Common myeloid progenitor, CD34-positive (primary cell): ENCODE measurements around the gene PDE6B.
"Not testable (repeated sequence)": the region's sequence is repeated elsewhere in the genome, so short reads cannot be mapped to it uniquely, and the experiment has no call there.

Source experiments
- CTCF ChIA-PET: fragments of 350-600 bp; sonication (Branson Sonifier 250); formaldehyde crosslinking; loops from one replicate; lab custom pipeline; 2021; ENCODE audit warnings: antibody characterized with exemption; lab: Charles Lee
- POLR2A ChIA-PET: fragments of 350-600 bp; sonication (Branson Sonifier 250); formaldehyde crosslinking; loops from one replicate; lab custom pipeline; 2021; ENCODE audit warnings: antibody characterized with exemption; lab: Charles Lee
- DNase-seq, 3 donors: peaks; one replicate each; pipeline versions ENCODE4 v3.0.0 to v3.0.0-alpha.2; 2013
- H3K27ac ChIP-seq, 2 experiments: 1 replicate in 1 of 2; 2 replicates in 1 of 2; pipeline ENCODE4 v1.7.0; 2013; ENCODE audit warnings: inconsistent platforms in 2 of 2, low read length in 2 of 2, mild to moderate bottlenecking in 2 of 2, low read depth in 1 of 2, moderate library complexity in 1 of 2; ENCODE audit not compliant: severe bottlenecking in 2 of 2, insufficient read depth in 1 of 2, poor library complexity in 1 of 2
- H3K27me3 ChIP-seq, 5 experiments: replicated peaks in 2 of 5; 1 replicate in 3 of 5; 2 replicates in 2 of 5; pipeline versions ENCODE4 v1.6.1 to v1.7.0; 2013; ENCODE audit warnings: low read length in 4 of 5, mild to moderate bottlenecking in 2 of 5, moderate library complexity in 2 of 5, inconsistent platforms in 1 of 5; ENCODE audit not compliant: insufficient read depth in 5 of 5, control insufficient read depth in 4 of 5
- H3K36me3 ChIP-seq, 4 experiments: 1 replicate in 2 of 4; 2 replicates in 2 of 4; pipeline versions ENCODE4 v1.6.1 to v1.7.0; 2013; ENCODE audit warnings: low read length in 3 of 4, control low read depth in 1 of 4, mild to moderate bottlenecking in 1 of 4; ENCODE audit not compliant: control insufficient read depth in 4 of 4, insufficient read depth in 4 of 4
- H3K4me1 ChIP-seq, 4 experiments: 1 replicate in 3 of 4; 2 replicates in 1 of 4; pipeline versions ENCODE4 v1.6.1 to v1.7.1; 2013; ENCODE audit warnings: low read length in 3 of 4, mild to moderate bottlenecking in 3 of 4, control low read depth in 1 of 4, inconsistent platforms in 1 of 4, moderate library complexity in 1 of 4; ENCODE audit not compliant: control insufficient read depth in 4 of 4, insufficient read depth in 4 of 4; ENCODE audit errors: control extremely low read depth in 1 of 4
- H3K4me3 ChIP-seq, 7 experiments: 1 replicate in 4 of 7; 2 replicates in 3 of 7; pipeline versions ENCODE4 v1.5.1 to v1.7.0; 2013; ENCODE audit warnings: mild to moderate bottlenecking in 7 of 7, low read length in 6 of 7, moderate library complexity in 6 of 7, inconsistent platforms in 2 of 7, low read depth in 2 of 7, control low read depth in 1 of 7; ENCODE audit not compliant: insufficient read depth in 4 of 7, control insufficient read depth in 1 of 7; ENCODE audit errors: extremely low read depth in 1 of 7
- H3K9me3 ChIP-seq, 5 experiments: 1 replicate in 4 of 5; 2 replicates in 1 of 5; pipeline versions ENCODE4 v1.6.1 to v1.7.1; 2013; ENCODE audit warnings: low read length in 4 of 5, mild to moderate bottlenecking in 2 of 5, inconsistent platforms in 1 of 5, low read depth in 1 of 5, moderate library complexity in 1 of 5; ENCODE audit not compliant: control insufficient read depth in 4 of 5, insufficient read depth in 2 of 5; ENCODE audit errors: control extremely low read depth in 1 of 5
- WGBS: methylation state at CpG from one replicate; pipeline ENCODE4 v1.1.5; 2013; ENCODE audit not compliant: insufficient coverage; 5-methylcytosine and 5-hydroxymethylcytosine counted together

Gene PDE6B

GRCh38 chr4:704971-705277, 79.6 kb downstream of the PDE6B start:
- POLR2A ChIA-PET, result no interaction called here
- Histone ChIP-seq H3K4me1 (peaks cover 2 to 26% (median 12%) of the 10 kb centered on the region in 4 experiments), H3K36me3 (peaks cover 0 to 5% (median 4%) of the 10 kb centered on the region in 4 experiments), H3K27me3 (no peaks in the 10 kb centered on the region), H3K4me3 (peak overlapping the region in 5 of 7 experiments; percentile 11 to 89 (median 75)), H3K9me3 (no peaks in the 10 kb centered on the region), H3K27ac (no peak overlapping the region)
- DNase-seq, result no peak
- 100% methylated on average over 1 of the region's 1 CpG for WGBS
- CTCF ChIA-PET, result no interaction called here

GRCh38 chr4:705278-706082, 80.1 kb downstream of the PDE6B start, which contains the start of gene PCGF3:
PCGF3 (plus strand) TSS chr4:705832; CDS start chr4:733681, 27,849 bp downstream.
- POLR2A ChIA-PET, result no interaction called here
- CTCF ChIA-PET, result no interaction called here
- Histone ChIP-seq H3K9me3 (no peaks in the 10 kb centered on the region), H3K4me1 (peaks cover 2 to 26% (median 11%) of the 10 kb centered on the region in 4 experiments), H3K36me3 (peaks cover 4 to 10% (median 7%) of the 10 kb centered on the region in 4 experiments), H3K27me3 (no peaks in the 10 kb centered on the region), H3K4me3 (peak within 1 kb of the TSS; percentile 73 to 91 (median 86)), H3K27ac (peak within 1 kb of the TSS; percentile 92 to 97)
- 3% methylated on average over 63 of the region's 82 CpGs for WGBS
- DNase-seq, result peak; percentile 91 to 95 (median 95)

- Histone ChIP-seq H3K36me3 (peaks cover 7 to 16% (median 8%) of the 10 kb centered on the region in 4 experiments), H3K4me3 (peak overlapping the region; percentile 73 to 91 (median 86)), H3K27ac (peak overlapping the region; percentile 92 to 97), H3K4me1 (peaks cover 2 to 26% (median 11%) of the 10 kb centered on the region in 4 experiments)
- WGBS, result 4% methylated on average over 18 of the region's 21 CpGs
- CTCF ChIA-PET, H3K27me3 ChIP-seq, DNase-seq, POLR2A ChIA-PET, H3K9me3 ChIP-seq: not testable (repeated sequence)
These were observed 80.8 kb downstream of the PDE6B start for GRCh38 chr4:706083-706633.

GRCh38 chr4:706834-707598, 81.6 kb downstream of the PDE6B start:
- no peaks in the 10 kb centered on the region for H3K9me3 ChIP-seq
- H3K4me1 ChIP-seq, result peaks cover 2 to 26% (median 11%) of the 10 kb centered on the region in 4 experiments
- no peak for DNase-seq
- H3K4me3 ChIP-seq, result peak overlapping the region; percentile 27 to 89 (median 53)
- 83% methylated on average over 7 of the region's 21 CpGs for WGBS
- peaks cover 7 to 16% (median 8%) of the 10 kb centered on the region in 4 experiments for H3K36me3 ChIP-seq
- peak overlapping the region; percentile 92 to 97 for H3K27ac ChIP-seq
- ChIA-PET POLR2A (no interaction called here), CTCF (no interaction called here)
- no peaks in the 10 kb centered on the region for H3K27me3 ChIP-seq

GRCh38 chr4:707929-708630, 82.7 kb downstream of the PDE6B start:
- H3K9me3 ChIP-seq, result no peaks in the 10 kb centered on the region
- WGBS, result 88% methylated on average over 10 of the region's 11 CpGs
- peaks cover 7 to 16% (median 8%) of the 10 kb centered on the region in 4 experiments for H3K36me3 ChIP-seq
- ChIA-PET POLR2A (no interaction called here), CTCF (no interaction called here)
- no peaks in the 10 kb centered on the region for H3K27me3 ChIP-seq
- H3K4me1 ChIP-seq, result peaks cover 2 to 26% (median 11%) of the 10 kb centered on the region in 4 experiments
- peak overlapping the region in 1 of 2 experiments; percentile 29 for H3K27ac ChIP-seq
- H3K4me3 ChIP-seq, result peak overlapping the region in 1 of 7 experiments; percentile 16
- DNase-seq, result no peak

- no peak for DNase-seq
- POLR2A ChIA-PET, result no interaction called here
- Histone ChIP-seq H3K27me3 (no peaks in the 10 kb centered on the region), H3K36me3 (peaks cover 7 to 16% (median 8%) of the 10 kb centered on the region in 4 experiments), H3K27ac (peak overlapping the region in 1 of 2 experiments; percentile 29), H3K9me3 (no peaks in the 10 kb centered on the region), H3K4me1 (peaks cover 2 to 26% (median 11%) of the 10 kb centered on the region in 4 experiments), H3K4me3 (no peak overlapping the region)
- WGBS, result 100% methylated on average over 1 of the region's 6 CpGs
- CTCF ChIA-PET, result interaction anchor here (0.6 kb wide), 1 partner anchor 355 kb away, joined by 3 read pairs; no protein-coding TSS in a partner anchor
These were observed 83.2 kb downstream of the PDE6B start for GRCh38 chr4:708631-708933.
